ENCODE measurements around the gene MMP24OS. TPM values are rescaled to one million over a fixed set of nuclear protein-coding genes. Genes with fewer than 3 reads are reported as not detected.

MMP24OS gene
- total and polyA plus RNA-seq, 2 of the 4 experiments (the other 2 are of a cell fraction) = 5.9 to 64.9 TPM

DNA sequence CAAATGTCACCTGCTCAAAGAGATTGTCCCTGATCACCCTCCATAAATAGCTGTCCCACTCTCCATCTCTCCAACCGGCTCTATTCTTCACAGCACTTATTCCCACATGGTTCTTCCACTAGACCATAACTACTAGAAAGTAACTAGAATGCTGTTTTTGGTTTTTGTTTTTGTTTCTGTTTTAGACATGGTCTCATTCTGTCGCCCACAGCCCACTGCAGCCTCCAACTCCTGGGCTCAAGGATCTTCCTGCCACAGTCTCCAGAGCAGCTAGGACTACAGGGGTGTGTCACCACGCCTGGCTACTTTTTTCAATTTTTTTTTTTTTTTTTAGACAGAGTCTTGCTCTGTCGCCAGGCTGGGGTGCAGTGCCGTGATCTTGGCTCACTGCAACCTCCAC, 39.2 kb downstream of the MMP24OS start:
- intact Hi-C loops (cut with micrococcal nuclease) = no loop called here
- H3K14ac ChIP-seq (replicated peaks; ENCODE audit: low read depth, low read length) = no peak overlapping the region
- H3K23ac ChIP-seq (ENCODE audit: low read depth, low read length) = no peak overlapping the region
- H3K79me1 ChIP-seq (ENCODE audit: low read depth in 1 of 2, low read length in 2 of 2) = no peaks in the 10 kb centered on the region
- H3K9ac ChIP-seq (ENCODE audit: low read depth, low read length) = no peak overlapping the region
- peaks cover 3% of the 10 kb centered on the region for H3K9me3 ChIP-seq (ENCODE audit: control insufficient read depth, insufficient read depth, low read length)
- dilution Hi-C loops (cut with HindIII; ENCODE audit: low sequenced_read_pairs, unreplicated experiment) = no loop called here
- H2BK120ac ChIP-seq (ENCODE audit: low read depth, low read length) = no peak overlapping the region
- H2BK5ac ChIP-seq (ENCODE audit: low read depth, low read length, poor library complexity, severe bottlenecking) = no peak overlapping the region
- TF ChIP-seq FOS (IDR thresholded peaks at IDR 0.05; ENCODE audit: low read depth, low read length) (no peak), RAD21 (IDR thresholded peaks at IDR 0.05; ENCODE audit: low read length) (no peak), RFX5 (IDR thresholded peaks at IDR 0.05; ENCODE audit: low read depth, low read length) (no peak), RCOR1 (IDR thresholded peaks at IDR 0.05; ENCODE audit: insufficient replicate concordance, low read length) (no peak)
- TF ChIP-seq, protein P1, sequence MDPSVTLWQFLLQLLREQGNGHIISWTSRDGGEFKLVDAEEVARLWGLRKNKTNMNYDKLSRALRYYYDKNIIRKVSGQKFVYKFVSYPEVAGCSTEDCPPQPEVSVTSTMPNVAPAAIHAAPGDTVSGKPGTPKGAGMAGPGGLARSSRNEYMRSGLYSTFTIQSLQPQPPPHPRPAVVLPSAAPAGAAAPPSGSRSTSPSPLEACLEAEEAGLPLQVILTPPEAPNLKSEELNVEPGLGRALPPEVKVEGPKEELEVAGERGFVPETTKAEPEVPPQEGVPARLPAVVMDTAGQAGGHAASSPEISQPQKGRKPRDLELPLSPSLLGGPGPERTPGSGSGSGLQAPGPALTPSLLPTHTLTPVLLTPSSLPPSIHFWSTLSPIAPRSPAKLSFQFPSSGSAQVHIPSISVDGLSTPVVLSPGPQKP (IDR thresholded peaks at IDR 0.05; ENCODE audit: borderline replicate concordance, low read depth, low read length) = no peak
- no peaks in the 10 kb centered on the region for H4K20me1 ChIP-seq (ENCODE audit: insufficient read depth, low read length)
- H3K4ac ChIP-seq (ENCODE audit: low read depth, low read length) = no peak overlapping the region
- BruUV-seq (replicated peaks) = no TSS peak
- no peak overlapping the region for H4K8ac ChIP-seq (ENCODE audit: low read depth in 2 of 2, low read length in 2 of 2)
- ATAC-seq (ENCODE audit: low read depth) = no peak
- no peak overlapping the region for H3K4me2 ChIP-seq (ENCODE audit: low read depth, low read length)
- ChIA-PET POLR2A (ENCODE audit: unreplicated experiment) (no interaction called here), CTCF (no interaction called here)
- H3K27ac ChIP-seq (ENCODE audit: insufficient read depth, low read length) = no peak overlapping the region
- no peak overlapping the region for H4K5ac ChIP-seq (ENCODE audit: low read depth, low read length)
- no peak overlapping the region for H3K18ac ChIP-seq (ENCODE audit: low read depth, low read length)
- WGBS, 2 experiments (ENCODE audit: extremely low coverage in 2 of 2, insufficient read length in 1 of 2) = 63% methylated on average over 1 of the region's 5 CpGs; no CpG with 5 or more reads in 1 of the 2 experiments
- H2BK20ac ChIP-seq (ENCODE audit: low read depth, low read length) = no peak overlapping the region
- H2BK15ac ChIP-seq (ENCODE audit: low read depth, low read length) = no peak overlapping the region
- H3K4me3 ChIP-seq (ENCODE audit: insufficient read depth, low read depth, low read length) = no peak overlapping the region
- no peak overlapping the region for H2AK9ac ChIP-seq (replicated peaks; ENCODE audit: low read depth, low read length, poor library complexity)
- H4K91ac ChIP-seq (ENCODE audit: insufficient read depth, low read depth, low read length) = no peak overlapping the region
- H3K27me3 ChIP-seq (ENCODE audit: control insufficient read depth, insufficient read depth, low read length) = peaks cover 4% of the 10 kb centered on the region; the same call in 1 of the 2 replicates
- in situ Hi-C loops (cut with MboI; ENCODE audit: low sequenced_read_pairs) = no loop called here
- H3K36me3 ChIP-seq (ENCODE audit: control insufficient read depth, insufficient read depth, low read length) = 0 out of 2 replicates have a peak, but pooled peaks cover 2% of the 10 kb centered on the region
- no peak overlapping the region for H2AK5ac ChIP-seq (ENCODE audit: low read depth, low read length)
- H3K56ac ChIP-seq (ENCODE audit: extremely low read depth, insufficient read depth, low read length) = no peak overlapping the region
- no peaks in the 10 kb centered on the region for H3K4me1 ChIP-seq (ENCODE audit: control insufficient read depth, insufficient read depth, low read length)
- H2AFZ ChIP-seq (replicated peaks; ENCODE audit: low read length, poor library complexity) = no peak overlapping the region
- no peak for DNase-seq
- H3K9me1 ChIP-seq (ENCODE audit: insufficient read depth, low read length) = no peaks in the 10 kb centered on the region
